ENCODE measurements around the gene ACTBL2.

DNA sequence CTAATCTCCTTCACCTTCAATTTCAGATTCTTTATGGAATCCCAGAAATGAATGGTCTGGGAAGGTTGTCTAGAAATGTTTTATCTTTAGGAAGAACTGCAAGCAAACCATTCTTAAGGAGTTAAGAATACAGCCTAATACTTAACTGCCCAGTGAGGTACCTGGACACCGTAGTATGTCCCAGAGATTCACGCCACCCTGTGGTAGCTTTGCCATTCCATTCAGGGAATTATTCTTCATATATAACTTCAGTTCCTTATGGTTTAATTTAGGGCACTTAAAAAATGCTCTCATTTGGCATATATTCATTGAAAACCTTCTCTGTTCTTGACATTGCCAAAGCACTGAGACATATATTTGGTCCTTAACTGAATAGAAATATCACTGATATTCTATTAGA, 49.7 kb downstream of the ACTBL2 start:
- TF ChIP-seq, protein P1, sequence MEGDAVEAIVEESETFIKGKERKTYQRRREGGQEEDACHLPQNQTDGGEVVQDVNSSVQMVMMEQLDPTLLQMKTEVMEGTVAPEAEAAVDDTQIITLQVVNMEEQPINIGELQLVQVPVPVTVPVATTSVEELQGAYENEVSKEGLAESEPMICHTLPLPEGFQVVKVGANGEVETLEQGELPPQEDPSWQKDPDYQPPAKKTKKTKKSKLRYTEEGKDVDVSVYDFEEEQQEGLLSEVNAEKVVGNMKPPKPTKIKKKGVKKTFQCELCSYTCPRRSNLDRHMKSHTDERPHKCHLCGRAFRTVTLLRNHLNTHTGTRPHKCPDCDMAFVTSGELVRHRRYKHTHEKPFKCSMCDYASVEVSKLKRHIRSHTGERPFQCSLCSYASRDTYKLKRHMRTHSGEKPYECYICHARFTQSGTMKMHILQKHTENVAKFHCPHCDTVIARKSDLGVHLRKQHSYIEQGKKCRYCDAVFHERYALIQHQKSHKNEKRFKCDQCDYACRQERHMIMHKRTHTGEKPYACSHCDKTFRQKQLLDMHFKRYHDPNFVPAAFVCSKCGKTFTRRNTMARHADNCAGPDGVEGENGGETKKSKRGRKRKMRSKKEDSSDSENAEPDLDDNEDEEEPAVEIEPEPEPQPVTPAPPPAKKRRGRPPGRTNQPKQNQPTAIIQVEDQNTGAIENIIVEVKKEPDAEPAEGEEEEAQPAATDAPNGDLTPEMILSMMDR (IDR thresholded peaks at IDR 0.05), result no peak
- no peak for TF ChIP-seq POLR2A (IDR thresholded peaks at IDR 0.05)
